H1 (cell line): ENCODE data around the gene FHAD1. TPM values are rescaled to one million over a fixed set of nuclear protein-coding genes. Genes with fewer than 3 reads are reported as not detected.
A peak's percentile ranks its signal among the peaks of the same experiment; 100 is the strongest.

ENCODE experiments used
- CTCF ChIA-PET: fragments of 300-600 bp; sonication (Branson Sonifier 250); formaldehyde crosslinking; loops from one replicate; lab custom pipeline; 2021; ENCODE audit not compliant: partially characterized antibody; lab: Charles Lee
- POLR2A ChIA-PET: fragments of 300-600 bp; sonication (Branson Sonifier 250); formaldehyde crosslinking; loops from one replicate; lab custom pipeline; 2021; ENCODE audit warnings: inconsistent platforms; ENCODE audit not compliant: partially characterized antibody; lab: Charles Lee
- DNase-seq, 2 experiments: peaks; one replicate each; pipeline versions ENCODE4 v3.0.0 to v3.0.0-alpha.2; 2010 to 2022; ENCODE audit warnings: low spot score in 2 of 2, low read depth in 1 of 2, mixed read lengths in 1 of 2
- FAIRE-seq: peaks from 2 replicates; lab custom pipeline; 2011; peaks lifted over from hg19 to GRCh38; lab: Jason Lieb, UNC
- H2AFZ ChIP-seq: 2 replicates; pipeline ENCODE4 v1.8.1; 2012; ENCODE audit warnings: low read length, inconsistent platforms
- H2AK5ac ChIP-seq: 2 replicates; pipeline ENCODE4 v1.6.1; 2013; ENCODE audit warnings: low read depth, low read length
- H2BK120ac ChIP-seq: replicated peaks from 2 replicates; pipeline ENCODE3; 2013; ENCODE audit warnings: low read depth, low read length, inconsistent platforms
- H2BK12ac ChIP-seq: 2 replicates; pipeline ENCODE4 v1.6.1; 2013; ENCODE audit warnings: low read depth, low read length
- H2BK15ac ChIP-seq: 2 replicates; pipeline ENCODE4 v1.6.1; 2013; ENCODE audit warnings: low read length
- H2BK20ac ChIP-seq: 2 replicates; pipeline ENCODE4 v1.6.1; 2013; ENCODE audit warnings: low read length
- H2BK5ac ChIP-seq: 2 replicates; pipeline ENCODE4 v1.6.1; 2013; ENCODE audit warnings: low read depth, low read length
- H3K14ac ChIP-seq: 2 replicates; pipeline ENCODE4 v1.6.1; 2013; ENCODE audit warnings: inconsistent platforms; ENCODE audit not compliant: insufficient read length
- H3K18ac ChIP-seq: 2 replicates; pipeline ENCODE4 v1.6.1; 2013; ENCODE audit warnings: low read length; ENCODE audit errors: extremely low read depth
- H3K23ac ChIP-seq: 2 replicates; pipeline ENCODE4 v1.6.1; 2013; ENCODE audit warnings: inconsistent platforms; ENCODE audit not compliant: insufficient read length
- H3K23me2 ChIP-seq: 2 replicates; pipeline ENCODE4 v1.6.1; 2013; ENCODE audit warnings: low read depth, low read length
- H3K27ac ChIP-seq: 2 replicates; pipeline ENCODE4 v1.6.1; 2011; ENCODE audit warnings: low read depth, low read length, inconsistent platforms
- H3K27me3 ChIP-seq, 4 experiments: replicated peaks in 1 of 4; 1 replicate in 1 of 4; 2 replicates in 3 of 4; pipeline versions ENCODE4 v1.6.1 to v1.8.1; 2011 to 2013; ENCODE audit warnings: low read length in 3 of 4, mild to moderate bottlenecking in 3 of 4, inconsistent platforms in 2 of 4, mixed read lengths in 2 of 4, moderate library complexity in 1 of 4; ENCODE audit not compliant: control insufficient read depth in 3 of 4, insufficient read depth in 3 of 4; ENCODE audit errors: extremely low read depth in 1 of 4
- H3K36me3 ChIP-seq, 4 experiments: 2 replicates each; pipeline versions ENCODE4 v1.6.1 to v1.8.1; 2011 to 2013; ENCODE audit warnings: mild to moderate bottlenecking in 4 of 4, low read length in 3 of 4, moderate library complexity in 2 of 4, control low read depth in 1 of 4, inconsistent platforms in 1 of 4; ENCODE audit not compliant: insufficient read depth in 4 of 4, control insufficient read depth in 2 of 4
- H3K4ac ChIP-seq: replicated peaks from 2 replicates; pipeline ENCODE3; 2013; ENCODE audit warnings: low read length, low read depth, mixed read lengths, inconsistent platforms; ENCODE audit not compliant: insufficient read length
- H3K4me1 ChIP-seq, 4 experiments: replicated peaks in 1 of 4; 1 replicate in 1 of 4; 2 replicates in 3 of 4; pipeline versions ENCODE4 v1.6.1 to v1.8.1; 2011 to 2013; ENCODE audit warnings: low read length in 3 of 4, inconsistent platforms in 2 of 4, mixed read lengths in 1 of 4; ENCODE audit not compliant: insufficient read depth in 4 of 4, control insufficient read depth in 3 of 4
- H3K4me2 ChIP-seq, 2 experiments: 2 replicates each; pipeline versions ENCODE4 v1.6.1 to v1.8.1; 2011 to 2013; ENCODE audit warnings: low read depth in 2 of 2, low read length in 2 of 2, control low read depth in 1 of 2, inconsistent platforms in 1 of 2, mild to moderate bottlenecking in 1 of 2; ENCODE audit not compliant: insufficient read depth in 1 of 2
- H3K4me3 ChIP-seq, 4 experiments: fragments of 200-600, 300-600 bp in 1 of 4; sonication (generic), shearing (Covaris generic), sonication (Bioruptor Twin) in 1 of 4; 2 replicates each; pipeline versions ENCODE4 v1.5.1 to v1.8.1; 2011 to 2016; ENCODE audit warnings: low read length in 4 of 4, low read depth in 3 of 4, control low read depth in 2 of 4, inconsistent platforms in 2 of 4, mild to moderate bottlenecking in 2 of 4, mixed read lengths in 1 of 4, moderate library complexity in 1 of 4; ENCODE audit not compliant: insufficient read depth in 2 of 4; ENCODE audit errors: extremely low read depth in 1 of 4
- H3K56ac ChIP-seq: replicated peaks from 2 replicates; pipeline ENCODE3; 2013; ENCODE audit warnings: low read depth, mild to moderate bottlenecking, mixed read lengths, low read length, inconsistent platforms; ENCODE audit not compliant: insufficient read length
- H3K79me1 ChIP-seq: 2 replicates; pipeline ENCODE4 v1.6.1; 2013; ENCODE audit warnings: low read depth, low read length, control low read depth
- H3K79me2 ChIP-seq, 2 experiments: 2 replicates each; pipeline versions ENCODE4 v1.6.1 to v1.8.1; 2012 to 2013; ENCODE audit warnings: low read length in 2 of 2, mild to moderate bottlenecking in 2 of 2, inconsistent platforms in 1 of 2; ENCODE audit not compliant: insufficient read depth in 2 of 2, control insufficient read depth in 1 of 2
- H3K9ac ChIP-seq, 4 experiments: replicated peaks in 1 of 4; 1 replicate in 1 of 4; 2 replicates in 3 of 4; pipeline versions ENCODE4 v1.6.1 to v1.8.1; 2011 to 2013; ENCODE audit warnings: low read depth in 3 of 4, low read length in 3 of 4, control low read depth in 2 of 4, mild to moderate bottlenecking in 2 of 4, moderate library complexity in 2 of 4, inconsistent platforms in 1 of 4; ENCODE audit errors: extremely low read depth in 1 of 4
- H3K9me3 ChIP-seq, 2 experiments: 2 replicates each; pipeline versions ENCODE4 v1.6.1 to v1.8.1; 2012 to 2013; ENCODE audit warnings: mild to moderate bottlenecking in 2 of 2, moderate library complexity in 2 of 2, control low read depth in 1 of 2, inconsistent platforms in 1 of 2, low read depth in 1 of 2, low read length in 1 of 2, mixed read lengths in 1 of 2; ENCODE audit not compliant: insufficient read depth in 2 of 2
- H4K20me1 ChIP-seq, 2 experiments: replicated peaks in 1 of 2; 2 replicates each; pipeline versions ENCODE3 to v1.8.1; 2011 to 2013; ENCODE audit warnings: inconsistent platforms in 2 of 2, low read length in 2 of 2, mild to moderate bottlenecking in 1 of 2; ENCODE audit not compliant: insufficient read depth in 2 of 2, control insufficient read depth in 1 of 2
- H4K5ac ChIP-seq: 2 replicates; pipeline ENCODE4 v1.6.1; 2013; ENCODE audit warnings: low read length, low read depth, mixed read lengths, inconsistent platforms; ENCODE audit not compliant: insufficient read length
- H4K8ac ChIP-seq: 2 replicates; pipeline ENCODE4 v1.8.0; 2013; ENCODE audit warnings: mild to moderate bottlenecking, moderate library complexity, low read length, inconsistent platforms; ENCODE audit not compliant: insufficient read depth; ENCODE audit errors: extremely low read depth
- H4K91ac ChIP-seq: replicated peaks from 2 replicates; pipeline ENCODE3; 2013; ENCODE audit warnings: low read length, mixed read lengths, inconsistent platforms; ENCODE audit not compliant: insufficient read length
- CEBPB ChIP-seq: IDR thresholded peaks from 2 replicates; pipeline ENCODE4 v1.6.1; 2012; ENCODE audit warnings: low read depth, low read length
- EGR1 ChIP-seq: IDR thresholded peaks from 2 replicates; pipeline ENCODE4 v1.6.1; 2011; ENCODE audit warnings: low read depth, low read length, borderline replicate concordance
- FOSL1 ChIP-seq: IDR thresholded peaks from 2 replicates; pipeline ENCODE4 v1.6.1; 2011; ENCODE audit warnings: mild to moderate bottlenecking, low read depth, low read length, moderate library complexity; ENCODE audit not compliant: insufficient read depth
- HDAC2 ChIP-seq, 2 experiments: fragments of 300-600 bp in 1 of 2; sonication (generic) in 1 of 2; IDR thresholded peaks; 2 replicates each; pipeline ENCODE4 v1.6.1; 2011 to 2012; ENCODE audit warnings: low read depth in 2 of 2, low read length in 2 of 2, mild to moderate bottlenecking in 2 of 2, moderate library complexity in 2 of 2, borderline replicate concordance in 1 of 2, inconsistent platforms in 1 of 2
- PHF8 ChIP-seq: fragments of 200-600 bp; sonication (generic); conservative IDR thresholded peaks from 2 replicates; pipeline ENCODE4 v1.7.1; 2012; ENCODE audit warnings: low read depth, mild to moderate bottlenecking, inconsistent platforms, low read length, moderate library complexity
- RNF2 ChIP-seq: fragments of 200-900, 300-1000 bp; sonication (generic); IDR thresholded peaks from 2 replicates; pipeline ENCODE4 v1.7.1; 2016; ENCODE audit warnings: borderline replicate concordance, low read depth, mild to moderate bottlenecking, antibody characterized with exemption, low read length; ENCODE audit not compliant: poor library complexity, severe bottlenecking; ENCODE audit errors: missing control alignments
- RXRA ChIP-seq: IDR thresholded peaks from 2 replicates; pipeline ENCODE4 v1.6.1; 2011; ENCODE audit warnings: low read depth, mild to moderate bottlenecking, low read length, moderate library complexity; ENCODE audit not compliant: insufficient read depth
- SIX5 ChIP-seq: IDR thresholded peaks from 2 replicates; pipeline ENCODE4 v1.6.1; 2011; ENCODE audit warnings: mild to moderate bottlenecking, low read depth, low read length
- SP4 ChIP-seq: IDR thresholded peaks from 2 replicates; pipeline ENCODE4 v1.6.1; 2012; ENCODE audit warnings: low read length, inconsistent platforms
- TBP ChIP-seq: IDR thresholded peaks from 2 replicates; pipeline ENCODE4 v1.6.1; 2011; ENCODE audit warnings: low read depth, low read length, improper control_type of control experiment
- ZNF274 ChIP-seq: IDR thresholded peaks from 2 replicates; pipeline ENCODE4 v1.7.0; 2012; ENCODE audit warnings: low read length, borderline replicate concordance; ENCODE audit errors: extremely low read depth
- WGBS, 2 experiments: shearing (Covaris generic) in 1 of 2; methylation state at CpG; one replicate each; pipeline versions ENCODE4 v1.1.6 to v1.1.7; 2013 to 2015; ENCODE audit warnings: low lambda C conversion rate in 2 of 2, mixed read lengths in 2 of 2, inconsistent platforms in 1 of 2, low coverage in 1 of 2, missing lambda C conversion rate in 1 of 2; ENCODE audit not compliant: insufficient replicate concordance in 2 of 2, insufficient coverage in 1 of 2, insufficient read length in 1 of 2; ENCODE audit errors: extremely low coverage in 1 of 2, missing lambda C conversion rate in 1 of 2; 5-methylcytosine and 5-hydroxymethylcytosine counted together
- polyA plus RNA-seq, 7 experiments: library from polyadenylated mRNA; depleted of rRNA in 3 of 7; stranded (reverse) in 5 of 7; unstranded in 2 of 7; fragments of >200 nt in 5 of 7; fragments of 200-250 nt in 2 of 7; gene quantifications; 1 replicate in 5 of 7; 2 replicates in 1 of 7; 4 replicates in 1 of 7; pipeline versions ENCODE4 v1.2.1 to v1.2.3, GENCODE V29; 2011 to 2013; ENCODE audit warnings: missing spikeins in 2 of 7, mixed read lengths in 2 of 7
- total RNA-seq: library from RNA; stranded (reverse); fragmentation: NEBNext Ultra II Directional; extraction: Animal tissue kit (Norgen Biotek cat#: 25700); gene quantifications from 2 replicates; pipeline ENCODE4 v1.2.1, GENCODE V29; 2021
- TF ChIP-seq, protein P1 (sequence below): IDR thresholded peaks from 2 replicates; pipeline ENCODE4 v1.6.1; 2012; ENCODE audit warnings: low read length, inconsistent platforms

The FHAD1 gene
- total and polyA plus RNA-seq, 2 of the 8 experiments (the other 6 are each of a cell fraction or from before 2014, with no cell fraction given), result 0.39 to 0.69 TPM

DNA sequence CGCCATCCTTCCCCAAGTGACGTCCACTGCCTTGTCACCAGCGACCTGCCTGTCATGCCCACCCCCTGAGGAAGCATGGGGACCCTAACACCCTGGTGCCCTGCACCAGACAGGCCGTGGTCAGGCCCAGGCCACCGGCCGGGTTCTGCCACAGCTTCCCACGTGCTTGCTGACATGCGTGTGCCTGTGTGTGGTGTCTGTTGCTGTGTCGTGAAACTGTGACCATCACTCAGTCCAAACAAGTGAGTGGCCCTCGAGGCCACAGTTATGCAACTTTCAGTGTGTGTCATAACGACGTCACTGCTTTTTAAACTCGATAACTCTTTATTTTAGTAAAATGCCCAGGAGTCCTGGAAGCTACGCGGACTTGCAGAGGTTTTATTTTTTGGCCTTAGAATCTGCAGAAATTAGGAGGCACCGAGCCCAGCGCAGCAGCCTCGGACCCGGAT is 182.7 kb downstream of the FHAD1 start:
- Histone ChIP-seq H3K4ac (no peak overlapping the region), H3K9ac (no peak overlapping the region), H3K4me2 (no peak overlapping the region), H3K56ac (no peak overlapping the region), H3K79me1 (no peaks in the 10 kb centered on the region), H2BK20ac (no peak overlapping the region), H3K23me2 (no peaks in the 10 kb centered on the region), H2BK120ac (no peak overlapping the region), H3K23ac (no peak overlapping the region), H2AK5ac (no peak overlapping the region), H4K91ac (no peak overlapping the region), H3K27me3 (no peaks in the 10 kb centered on the region; a peak in 1 of 7 replicates), H2BK5ac (peak overlapping the region; percentile 49; the same call in 1 of the 2 replicates), H3K4me3 (no peak overlapping the region), H3K27ac (no peak overlapping the region), H2BK15ac (no peak overlapping the region), H4K20me1 (peaks cover 0 to 2% of the 10 kb centered on the region in 2 experiments), H3K36me3 (no peaks in the 10 kb centered on the region; a peak in 2 of 8 replicates), H4K8ac (no peak overlapping the region), H2AFZ (no peak overlapping the region), H3K9me3 (no peaks in the 10 kb centered on the region), H3K14ac (no peak overlapping the region), H2BK12ac (no peak overlapping the region), H3K79me2 (no peaks in the 10 kb centered on the region), H3K4me1 (peaks cover 0 to 7% (median 3%) of the 10 kb centered on the region in 4 experiments; a peak in 5 of 7 replicates), H4K5ac (no peak overlapping the region), H3K18ac (no peak overlapping the region)
- WGBS, 2 experiments, result 93% methylated on average over 19 of the region's 19 CpGs; no CpG with 5 or more reads in 1 of the 2 experiments
- DNase-seq, result no peak
- POLR2A ChIA-PET, result no interaction called here
- FAIRE-seq, result no peak
- CTCF ChIA-PET, result interaction anchor here (0.6 to 16.9 kb wide), 8 partner anchors 10 to 1524 kb away, joined by 3 to 170 read pairs (median 5); no protein-coding TSS in a partner anchor
- TF ChIP-seq FOSL1, result no peak
- no peak for TF ChIP-seq PHF8
- TF ChIP-seq ZNF274, result no peak
- TF ChIP-seq TBP, result no peak
- no peak for TF ChIP-seq SP4
- TF ChIP-seq RXRA, result no peak
- TF ChIP-seq, protein P1, sequence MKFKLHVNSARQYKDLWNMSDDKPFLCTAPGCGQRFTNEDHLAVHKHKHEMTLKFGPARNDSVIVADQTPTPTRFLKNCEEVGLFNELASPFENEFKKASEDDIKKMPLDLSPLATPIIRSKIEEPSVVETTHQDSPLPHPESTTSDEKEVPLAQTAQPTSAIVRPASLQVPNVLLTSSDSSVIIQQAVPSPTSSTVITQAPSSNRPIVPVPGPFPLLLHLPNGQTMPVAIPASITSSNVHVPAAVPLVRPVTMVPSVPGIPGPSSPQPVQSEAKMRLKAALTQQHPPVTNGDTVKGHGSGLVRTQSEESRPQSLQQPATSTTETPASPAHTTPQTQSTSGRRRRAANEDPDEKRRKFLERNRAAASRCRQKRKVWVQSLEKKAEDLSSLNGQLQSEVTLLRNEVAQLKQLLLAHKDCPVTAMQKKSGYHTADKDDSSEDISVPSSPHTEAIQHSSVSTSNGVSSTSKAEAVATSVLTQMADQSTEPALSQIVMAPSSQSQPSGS, result no peak
- TF ChIP-seq EGR1, result no peak
- no peak for TF ChIP-seq SIX5
- no peak for TF ChIP-seq CEBPB
- no peak for TF ChIP-seq HDAC2 (IDR thresholded peaks at IDR 0.05; ENCODE audit: borderline replicate concordance in 1 of 2, low read depth in 2 of 2, low read length in 2 of 2)
- TF ChIP-seq RNF2, result no peak
